GM18873 (cell line): ENCODE measurements around the gene STK32A.

ENCODE experiments used
- ATAC-seq: cut with Tn5 transposase; IDR thresholded peaks from one replicate; pipeline ENCODE4 v1.9.1; 2021; ENCODE audit warnings: mild to moderate bottlenecking, moderate library complexity, moderate number of reproducible peaks; ENCODE audit not compliant: unreplicated experiment, low FRiP score

Gene STK32A

GRCh38 chr5:147245381-147246165 is 10.7 kb downstream of the STK32A start:
- no peak for ATAC-seq

GRCh38 chr5:147248561-147248960 is 13.7 kb downstream of the STK32A start:
- ATAC-seq, result no peak

GRCh38 chr5:147259837-147260236 is 25.0 kb downstream of the STK32A start:
- no peak for ATAC-seq

- ATAC-seq, result no peak
Measured at GRCh38 chr5:147267082-147267832, 32.4 kb downstream of the STK32A start.

- ATAC-seq, result no peak
Measured at GRCh38 chr5:147276497-147276896, 41.7 kb downstream of the STK32A start.

GRCh38 chr5:147286296-147286695 is 51.5 kb downstream of the STK32A start:
- ATAC-seq, result no peak

GRCh38 chr5:147287110-147287509 is 52.3 kb downstream of the STK32A start:
- ATAC-seq, result no peak

- ATAC-seq, result no peak
Measured at GRCh38 chr5:147290261-147290660, 55.4 kb downstream of the STK32A start.

GRCh38 chr5:147303251-147303650 is 68.4 kb downstream of the STK32A start:
- no peak for ATAC-seq

GRCh38 chr5:147303976-147304375 is 69.2 kb downstream of the STK32A start:
- no peak for ATAC-seq

GRCh38 chr5:147305147-147305546 is 70.3 kb downstream of the STK32A start:
- no peak for ATAC-seq

GRCh38 chr5:147306351-147306750 is 71.5 kb downstream of the STK32A start:
- ATAC-seq, result no peak

GRCh38 chr5:147307170-147307569 is 72.3 kb downstream of the STK32A start:
- no peak for ATAC-seq

GRCh38 chr5:147309621-147310020 is 74.8 kb downstream of the STK32A start:
- no peak for ATAC-seq

GRCh38 chr5:147310059-147310704 is 75.4 kb downstream of the STK32A start:
- ATAC-seq, result no peak

GRCh38 chr5:147317978-147318684 is 83.3 kb downstream of the STK32A start:
- no peak for ATAC-seq

- no peak for ATAC-seq
Measured at GRCh38 chr5:147321569-147321968, 86.7 kb downstream of the STK32A start.

GRCh38 chr5:147327421-147327820 is 92.6 kb downstream of the STK32A start:
- no peak for ATAC-seq

GRCh38 chr5:147327905-147328304 is 93.1 kb downstream of the STK32A start:
- ATAC-seq, result no peak

- no peak for ATAC-seq
Measured at GRCh38 chr5:147332658-147333057, 97.8 kb downstream of the STK32A start.

- no peak for ATAC-seq
Measured at GRCh38 chr5:147336876-147337275, 102.0 kb downstream of the STK32A start.
